ENCODE measurements around the gene LBH.
"Not testable (repeated sequence)": the region's sequence is repeated elsewhere in the genome, so short reads cannot be mapped to it uniquely, and the experiment has no call there.

Gene LBH

DNA sequence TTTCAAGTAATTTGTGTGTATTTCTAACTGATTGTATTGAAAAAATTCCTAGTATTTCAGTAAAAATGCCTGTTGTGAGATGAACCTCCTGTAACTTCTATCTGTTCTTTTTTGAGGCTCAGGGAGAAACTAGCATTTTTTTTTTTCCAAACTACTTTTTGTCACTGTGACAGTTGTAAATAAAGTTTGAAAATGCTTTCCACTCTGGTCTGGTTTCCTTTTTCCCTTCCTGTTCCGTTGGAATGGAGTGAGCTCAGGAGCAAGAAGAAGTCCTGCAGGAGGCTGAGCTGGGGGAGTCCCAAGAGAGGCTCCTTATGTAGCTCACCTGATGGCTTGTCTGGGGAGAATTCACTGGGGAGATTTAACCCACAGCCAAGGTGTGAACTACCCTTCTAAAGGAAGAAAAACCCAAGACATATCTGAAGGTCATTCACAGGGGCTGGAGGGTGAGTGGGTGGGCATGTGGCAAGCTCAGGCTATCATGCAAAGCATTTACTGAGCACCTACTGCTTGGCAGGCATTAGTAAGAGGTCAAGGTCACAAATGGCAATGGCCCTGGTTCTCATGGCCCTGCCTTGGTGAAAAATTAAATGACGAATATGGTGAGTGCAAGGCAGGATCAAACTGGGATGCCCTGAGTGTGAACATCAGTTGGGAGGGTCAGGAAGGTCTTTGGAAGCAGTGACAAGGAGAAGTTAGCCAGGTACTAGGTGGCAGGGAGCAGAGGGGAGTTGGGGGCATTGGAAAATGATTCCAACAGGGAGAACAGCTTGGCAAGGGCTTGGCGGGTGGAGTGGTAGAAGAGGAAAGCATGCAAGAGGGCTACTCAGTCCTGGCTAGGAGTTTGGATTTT lies 28.7 kb downstream of the LBH start:
- no peak for DNase-seq

DNA sequence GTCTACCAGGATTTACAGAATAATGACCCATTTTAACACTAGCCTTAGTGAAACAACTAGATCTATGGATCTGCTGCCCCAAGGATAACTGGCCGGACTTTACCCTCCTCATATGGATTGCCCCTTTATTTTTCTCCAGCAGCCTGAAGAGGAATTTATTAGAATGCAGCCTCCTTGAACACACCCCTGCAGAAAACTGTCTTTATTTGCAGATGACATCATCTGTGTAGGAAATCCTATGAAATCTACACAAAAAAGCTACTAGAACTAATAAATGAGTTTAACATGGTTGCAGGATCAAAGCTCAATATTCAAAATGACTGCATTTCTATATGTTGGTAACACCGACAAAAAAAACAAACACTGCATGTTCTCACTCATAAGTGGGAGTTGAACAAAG lies 29.6 kb downstream of the LBH start:
- DNase-seq = no peak

DNA sequence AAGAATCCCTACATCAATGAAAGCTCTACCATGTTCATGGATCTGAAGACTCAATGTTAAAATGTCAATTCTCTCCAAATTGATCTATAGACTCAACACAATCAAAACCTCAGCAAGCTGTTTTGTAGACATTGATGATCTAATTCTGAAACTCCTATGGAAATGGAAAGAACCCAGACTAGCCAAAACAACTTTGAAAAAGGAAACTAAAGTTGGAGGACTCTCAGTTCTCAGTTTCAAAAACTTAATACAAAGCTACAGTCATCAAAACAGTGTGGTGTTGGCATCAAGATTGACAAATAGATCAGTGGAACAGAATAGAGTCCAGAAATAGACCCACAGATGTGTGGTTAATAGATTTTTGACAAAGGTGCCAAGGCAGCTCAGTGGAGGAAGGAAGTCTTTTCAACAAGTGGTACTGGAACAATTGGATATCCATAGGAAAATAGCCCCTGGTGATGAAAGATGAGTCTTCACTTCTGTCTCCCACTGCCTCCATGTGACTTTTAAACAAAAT lies 30.4 kb downstream of the LBH start:
- no peak for DNase-seq

DNA sequence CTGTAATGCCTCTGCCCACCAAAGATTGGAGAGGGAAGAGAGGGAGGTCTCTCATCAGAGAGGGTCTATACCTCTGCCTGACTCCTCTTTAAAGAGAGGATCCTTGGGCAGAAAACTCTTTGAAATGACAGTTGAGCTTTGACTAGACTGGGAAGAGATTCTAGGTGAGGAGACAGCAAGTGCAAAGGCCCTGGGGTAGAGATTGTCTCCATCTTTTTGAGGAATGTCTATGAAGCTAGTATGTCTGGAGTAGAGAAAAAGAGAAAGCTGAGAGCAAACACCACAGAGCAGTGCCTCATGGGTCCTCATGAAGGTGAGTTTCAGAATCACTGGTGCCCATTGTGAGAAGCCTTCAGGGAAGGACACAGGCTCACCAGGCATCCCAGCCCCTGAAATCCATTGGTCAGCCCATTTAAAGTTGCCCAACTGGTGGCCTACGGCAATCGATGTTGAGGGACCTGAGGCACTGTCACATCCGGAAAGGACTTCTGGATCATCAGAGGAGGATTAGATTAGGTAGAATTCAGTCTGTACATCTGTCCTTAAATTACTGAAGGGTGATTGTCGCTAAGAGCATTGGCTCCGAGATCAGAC lies 31.5 kb downstream of the LBH start:
- DNase-seq = no peak

DNA sequence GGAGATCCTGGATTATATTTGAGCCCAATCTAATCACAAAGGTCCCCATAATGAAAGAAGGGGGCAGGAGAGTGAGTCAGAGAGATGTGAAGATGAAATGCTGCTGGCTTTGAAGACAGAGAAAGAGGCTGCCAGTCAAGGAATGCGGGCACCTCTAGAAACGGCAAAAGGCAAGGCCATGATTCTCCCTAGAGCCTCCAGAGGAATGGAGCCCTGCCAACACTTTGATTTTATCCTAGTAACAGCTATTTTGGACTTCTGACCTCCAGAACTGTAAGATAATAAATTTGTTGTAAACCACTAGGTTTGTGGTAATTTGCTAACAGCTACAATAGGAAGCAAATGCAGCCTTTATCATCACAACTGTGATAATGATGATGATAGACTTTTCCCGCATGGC lies 32.9 kb downstream of the LBH start:
- no peak for DNase-seq

DNA sequence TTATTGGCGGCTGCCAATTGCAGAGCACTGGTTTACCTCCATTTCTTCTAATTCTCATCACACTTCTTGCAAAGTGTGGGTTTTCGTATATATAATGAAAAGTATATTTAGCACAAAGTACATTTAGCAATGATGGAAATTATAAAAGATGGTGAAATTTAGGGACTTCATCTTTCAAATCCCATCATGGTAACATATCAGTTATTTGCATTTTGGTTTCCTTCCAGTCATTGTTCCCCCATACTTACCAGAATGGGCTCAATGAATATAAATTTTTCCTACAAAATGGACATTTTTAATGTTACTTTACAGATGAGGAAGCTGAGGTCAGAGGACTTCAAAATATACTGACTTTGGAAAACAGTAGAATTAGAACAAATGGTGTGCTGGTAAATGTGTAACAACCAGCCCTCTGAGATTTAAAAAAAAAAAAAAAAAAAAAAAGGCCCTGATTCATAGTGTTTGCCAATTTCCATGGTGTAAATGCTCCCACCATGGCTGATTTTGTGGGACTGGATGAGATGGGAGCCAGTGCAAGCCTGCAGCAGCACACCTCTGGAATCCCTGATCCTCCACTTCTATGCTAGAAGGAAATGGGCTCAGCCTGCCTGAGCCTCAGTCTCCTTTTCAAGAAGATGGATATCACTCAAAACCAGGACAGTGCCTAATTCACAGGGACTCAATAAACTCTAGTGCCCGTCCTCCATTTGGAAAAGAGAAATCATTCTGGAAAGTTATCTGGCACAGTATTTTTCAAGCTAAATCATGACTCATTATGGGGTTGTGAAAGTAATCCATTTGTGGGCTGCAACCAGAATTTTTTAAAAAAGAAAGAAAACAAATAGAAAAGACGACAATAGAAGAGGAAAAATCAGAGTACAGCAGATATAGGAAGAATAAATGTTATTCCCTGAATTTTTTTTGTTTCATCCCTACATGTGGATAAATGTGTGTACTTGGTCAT lies 34.0 kb downstream of the LBH start:
- no peak for DNase-seq

DNA sequence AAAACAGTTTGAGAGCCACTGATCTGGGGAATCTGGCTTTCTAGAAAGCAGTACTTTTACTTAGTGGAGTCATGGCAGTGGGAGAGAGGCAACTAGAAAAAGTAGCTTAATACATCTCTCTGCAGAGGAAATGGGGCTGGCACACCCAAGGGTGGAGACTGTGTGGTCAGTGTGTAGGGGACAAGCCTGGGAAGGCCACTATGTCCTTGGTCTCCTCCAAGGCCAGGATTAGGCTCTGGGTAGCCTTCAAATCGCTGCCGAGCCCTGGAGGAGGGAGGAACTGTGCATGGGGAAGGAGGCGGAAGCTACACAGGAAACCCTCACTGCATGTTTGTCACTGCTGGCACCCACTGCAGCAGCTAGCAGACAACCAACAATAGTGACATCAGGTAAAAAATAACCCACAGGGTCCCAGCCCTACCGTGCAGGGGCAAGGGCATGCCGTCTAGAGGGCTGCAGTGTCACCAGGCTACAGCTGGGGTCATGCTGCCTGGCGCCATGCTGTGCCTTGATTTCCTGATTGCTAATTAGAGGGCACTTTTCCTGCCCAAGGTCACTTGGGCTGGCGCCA lies 34.8 kb downstream of the LBH start:
- no peak for DNase-seq

DNA sequence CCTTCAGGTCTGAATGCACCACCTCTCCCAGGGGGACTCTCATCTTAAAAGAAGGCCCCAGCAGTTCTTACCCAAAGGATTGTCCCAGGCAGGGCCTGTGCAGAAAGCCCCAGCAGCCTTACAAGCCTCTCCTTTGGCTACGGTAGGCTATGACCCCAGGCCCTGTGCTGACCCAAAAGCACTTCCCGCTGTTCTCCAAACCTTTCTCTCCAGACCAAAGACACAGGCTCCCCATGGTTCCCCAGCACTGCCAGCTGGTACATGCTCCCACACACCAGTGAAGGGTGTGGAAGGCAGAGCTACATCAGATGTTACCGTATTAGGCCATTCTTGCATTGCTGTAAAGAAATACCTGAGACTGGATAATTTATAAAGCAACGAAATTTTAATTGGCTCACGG lies 35.4 kb downstream of the LBH start:
- DNase-seq = no peak

DNA sequence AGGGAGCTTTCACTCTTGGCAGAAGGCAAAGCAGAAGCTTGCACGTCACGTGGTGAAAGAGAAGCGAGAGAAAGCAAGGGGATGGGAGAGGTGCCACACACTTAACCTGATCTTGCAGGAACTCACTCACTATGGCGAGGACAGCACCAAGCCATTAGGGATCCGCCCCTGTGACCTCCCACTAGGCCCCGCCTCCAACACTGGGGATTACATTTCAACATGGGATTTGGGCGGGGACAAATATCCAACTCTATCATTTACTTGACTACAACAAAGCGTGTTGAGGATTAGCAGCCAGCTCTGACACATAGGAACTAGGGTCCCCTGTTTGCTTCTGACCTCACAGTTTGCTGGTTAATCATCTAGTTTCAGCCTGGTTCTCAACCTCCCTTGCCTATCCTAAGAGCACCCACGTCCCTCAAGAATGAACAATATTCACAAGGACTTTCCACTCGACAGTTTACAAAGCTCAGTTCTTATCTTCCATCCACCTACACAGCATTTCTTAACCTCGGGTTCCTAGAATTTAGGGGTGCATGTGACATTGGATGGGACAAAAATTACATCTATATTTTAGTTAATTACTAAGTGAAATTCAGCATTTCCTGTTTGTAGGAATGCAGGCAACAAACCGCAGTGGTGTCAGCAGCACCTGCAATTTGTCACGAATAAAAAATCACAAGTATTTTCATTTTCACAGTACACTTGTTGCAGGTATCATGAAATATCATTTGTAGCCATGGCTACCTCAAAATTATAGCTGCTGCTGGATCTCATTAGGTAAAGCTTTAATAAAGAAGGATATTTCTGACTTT lies 36.0 kb downstream of the LBH start:
- no peak for DNase-seq

DNA sequence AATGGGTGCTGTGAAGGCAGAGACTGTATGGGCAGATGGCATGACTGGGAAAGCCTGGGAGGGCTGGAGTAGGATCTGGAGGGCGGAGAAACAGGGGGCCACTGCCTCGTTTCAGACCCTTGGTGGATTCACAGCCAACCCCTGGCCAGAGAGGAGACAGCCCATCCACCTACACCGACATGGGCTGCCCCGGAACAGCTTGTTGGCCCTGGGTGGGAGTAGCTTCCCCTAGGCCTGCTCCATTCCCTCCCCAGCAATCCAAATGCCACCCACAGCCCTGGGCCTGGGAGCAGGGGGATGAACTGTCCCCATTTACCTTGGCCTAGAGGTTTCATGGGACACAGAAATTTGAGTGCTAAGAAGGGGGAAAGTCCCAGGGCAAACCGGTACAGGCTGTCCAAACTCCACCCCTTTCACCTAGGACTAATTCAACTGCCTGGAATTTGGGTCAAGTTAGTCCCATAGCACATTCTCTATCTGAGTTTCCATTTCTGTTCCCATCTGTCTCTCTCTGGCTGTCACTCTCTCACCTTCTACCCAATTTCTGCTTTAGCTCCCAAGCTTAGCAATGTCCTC lies 37.0 kb downstream of the LBH start:
- DNase-seq = no peak

DNA sequence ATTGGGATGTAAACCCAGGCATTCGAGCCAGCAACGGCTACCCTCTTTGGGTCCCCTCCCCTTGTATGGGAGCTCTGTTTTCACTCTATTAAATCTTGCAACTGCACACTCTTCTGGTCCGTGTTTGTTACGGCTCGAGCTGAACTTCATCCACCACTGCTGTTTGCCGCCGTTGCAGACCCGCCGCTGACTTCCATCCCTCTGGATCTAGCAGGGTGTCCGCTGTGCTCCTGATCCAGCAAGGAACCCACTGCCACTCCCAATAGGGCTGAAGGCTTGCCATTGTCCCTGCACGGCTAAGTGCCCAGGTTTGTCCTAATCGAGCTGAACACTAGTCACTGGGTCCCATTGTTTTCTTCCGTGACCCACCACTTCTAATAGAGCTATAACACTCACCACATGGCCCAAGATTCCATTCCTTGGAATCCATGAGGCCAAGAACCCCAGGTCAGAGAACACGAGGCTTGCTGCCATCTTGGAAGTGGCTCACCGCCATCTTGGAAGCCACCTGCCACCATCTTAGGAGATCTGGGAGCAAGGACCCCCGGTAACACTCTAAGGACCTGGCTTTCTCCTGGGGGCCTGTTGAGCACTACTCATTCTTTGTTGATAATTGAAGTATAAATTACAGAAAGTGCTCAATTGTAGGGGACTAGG lies 37.9 kb downstream of the LBH start:
- not testable (repeated sequence) for DNase-seq

DNA sequence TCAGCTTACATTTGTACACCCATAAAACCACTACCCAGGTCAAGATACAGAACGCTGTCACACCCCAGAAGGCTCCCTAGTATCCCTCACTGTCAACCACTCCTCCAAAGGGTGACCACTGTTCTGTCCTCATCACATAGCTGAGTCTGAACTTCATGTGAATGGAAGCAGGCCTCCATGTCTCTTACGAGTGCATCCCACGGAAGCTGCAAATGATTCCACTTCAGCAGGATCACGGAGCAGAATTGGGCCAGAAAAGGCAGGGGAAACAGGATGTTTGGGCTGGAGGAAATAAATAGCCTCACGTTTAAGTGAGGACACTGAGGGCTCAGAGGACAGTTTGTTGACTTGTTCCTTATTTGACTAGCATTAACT lies 38.4 kb downstream of the LBH start:
- DNase-seq = no peak

DNA sequence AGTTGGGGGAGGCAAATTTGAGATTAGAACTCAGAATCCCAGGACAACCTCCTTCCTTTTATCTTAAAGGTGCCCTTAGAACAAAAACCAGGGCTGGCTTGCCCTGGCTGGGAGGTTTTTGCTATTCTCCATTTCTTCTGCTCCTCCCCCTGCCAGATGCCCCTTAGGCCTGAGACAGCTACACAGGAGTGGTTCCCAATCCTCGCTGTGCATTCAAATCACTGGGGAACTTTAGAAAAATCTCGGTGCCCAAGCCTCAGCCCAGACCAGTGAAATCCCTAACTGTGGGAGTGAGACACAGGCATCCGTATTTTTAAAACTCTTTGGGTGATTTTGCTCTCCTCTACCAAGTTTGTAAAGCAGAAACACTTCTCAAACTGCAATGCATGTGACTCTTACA lies 38.8 kb downstream of the LBH start:
- no peak for DNase-seq

DNA sequence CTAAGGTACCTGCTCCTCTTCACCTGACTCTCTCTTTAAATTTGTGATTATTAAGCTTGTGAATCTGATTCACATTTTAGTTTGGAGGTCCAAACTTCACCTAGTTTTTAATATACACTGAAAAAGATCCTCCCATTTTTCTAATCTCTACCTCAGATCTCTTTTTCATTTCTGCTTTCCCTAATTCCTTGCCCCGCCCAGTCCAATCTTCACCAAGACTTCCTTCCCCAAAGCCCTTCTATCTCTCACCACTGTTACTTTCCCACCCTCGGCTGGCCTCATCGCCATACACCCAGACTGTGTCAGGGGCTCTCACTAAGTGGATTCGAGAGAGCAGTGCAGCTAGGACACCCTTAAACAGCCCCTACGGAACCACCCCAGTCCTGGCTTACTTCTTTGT lies 40.0 kb downstream of the LBH start:
- no peak for DNase-seq

DNA sequence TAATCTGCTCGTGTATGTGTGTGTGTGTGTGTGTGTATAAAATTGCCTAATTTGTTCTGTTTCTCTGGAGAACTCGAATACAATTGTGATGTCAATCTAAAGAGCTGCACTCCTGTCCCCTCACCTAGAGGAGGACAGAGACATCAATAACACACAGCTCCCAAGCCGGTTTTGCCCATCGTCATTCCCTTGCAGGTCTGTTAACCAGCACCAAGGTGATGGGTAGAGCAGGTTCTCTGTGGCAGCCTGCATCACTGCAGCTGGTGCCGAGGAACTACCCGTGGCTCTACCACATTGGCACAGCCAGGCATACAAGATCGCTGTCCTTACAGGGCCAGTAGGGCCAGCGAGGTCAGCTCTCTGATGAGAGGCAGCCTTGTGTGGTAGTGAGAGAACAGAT lies 41.0 kb downstream of the LBH start:
- no peak for DNase-seq

DNA sequence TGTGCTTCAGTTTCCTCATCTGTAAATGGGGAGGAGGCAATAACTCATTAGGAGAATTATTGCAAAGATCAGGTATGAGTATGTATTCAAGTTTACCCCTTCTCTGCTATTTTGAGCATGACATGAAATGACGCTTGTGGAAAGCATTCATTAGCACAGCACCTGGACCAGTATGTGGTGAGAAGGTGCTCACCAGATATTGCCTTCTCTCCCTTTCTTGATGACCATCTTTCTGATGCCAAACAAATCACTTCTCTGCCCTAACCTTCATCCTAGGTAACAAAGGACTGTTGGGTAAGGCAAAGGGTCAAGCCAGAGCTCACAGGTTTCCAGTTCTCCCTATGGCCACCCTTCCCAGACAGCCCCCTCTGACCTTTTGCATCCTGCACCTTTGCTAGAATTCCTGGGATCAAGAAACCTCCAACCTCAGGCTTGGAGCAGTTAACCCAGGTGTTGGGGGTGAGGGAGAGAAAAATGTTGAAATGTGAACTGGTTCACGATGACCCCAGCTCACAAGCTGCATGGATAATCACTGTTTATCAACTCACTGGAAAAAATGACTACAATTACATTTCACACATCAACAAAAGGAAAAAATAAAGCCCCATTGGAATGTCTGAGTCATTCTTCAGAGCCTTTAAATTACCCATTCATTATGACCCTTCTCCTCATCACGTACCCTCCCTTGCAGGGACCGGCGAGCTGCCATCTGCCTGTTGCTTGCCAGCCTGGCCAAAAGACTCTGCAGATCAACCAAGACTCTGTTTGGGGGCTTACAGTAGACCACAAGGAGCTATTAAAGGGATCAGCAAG lies 41.6 kb downstream of the LBH start:
- no peak for DNase-seq

DNA sequence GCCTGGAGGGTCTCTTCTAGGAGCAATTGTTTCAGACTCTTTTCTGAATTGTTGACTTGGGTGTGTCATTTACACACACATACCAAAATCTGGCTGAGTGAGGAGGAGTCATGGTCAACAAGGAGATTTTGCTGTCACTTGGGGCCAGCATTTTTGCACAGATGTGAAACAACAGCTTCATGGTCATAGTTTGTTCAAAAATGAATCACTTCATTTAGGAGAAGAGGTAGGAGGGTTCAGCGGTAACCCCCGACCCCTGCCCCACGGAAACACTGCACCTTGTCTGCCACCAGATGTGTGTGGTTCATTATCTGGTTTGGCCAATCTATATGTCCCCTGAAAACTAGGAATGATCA lies 42.2 kb downstream of the LBH start:
- DNase-seq = no peak

DNA sequence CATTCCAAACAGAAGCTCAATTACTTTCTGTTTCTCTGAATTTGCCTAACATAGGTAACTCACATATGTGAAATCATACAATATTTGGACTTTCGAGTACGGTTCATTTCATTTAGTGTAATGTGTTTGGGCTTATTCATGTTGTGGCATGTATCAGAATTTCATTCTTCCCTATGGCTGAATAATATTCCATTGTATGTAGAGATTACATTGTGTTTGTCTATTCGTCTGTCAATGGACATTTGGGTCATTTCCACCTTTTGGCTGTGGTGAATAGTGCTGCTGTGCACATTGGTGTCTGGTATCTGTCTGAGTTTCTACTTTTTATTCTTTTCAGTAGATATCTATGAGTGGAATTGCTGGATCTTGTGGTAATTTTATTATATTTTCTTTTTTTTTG lies 43.9 kb downstream of the LBH start:
- no peak for DNase-seq

DNA sequence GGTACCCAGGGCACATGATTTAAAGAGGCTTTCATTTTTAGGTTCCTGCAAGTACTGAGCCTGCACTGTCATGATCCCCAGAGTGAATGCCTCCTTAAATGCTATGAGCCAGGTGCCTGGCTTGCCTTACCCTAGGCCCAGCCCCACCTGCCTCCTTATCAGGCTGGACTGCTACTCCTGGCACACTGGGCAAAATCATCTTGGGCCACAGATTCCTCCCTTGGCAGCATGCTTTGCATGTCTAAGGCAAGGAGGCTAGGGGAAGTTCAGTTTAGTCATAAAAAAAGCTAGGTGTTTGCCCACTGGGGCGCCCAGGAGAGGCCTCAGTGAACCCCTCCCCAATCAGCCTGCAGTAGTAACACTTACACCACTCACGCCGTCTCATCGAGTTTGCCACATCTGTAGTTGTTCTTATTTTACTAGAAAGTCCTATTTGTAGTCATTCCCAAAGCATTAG lies 45.1 kb downstream of the LBH start:
- no peak for DNase-seq

DNA sequence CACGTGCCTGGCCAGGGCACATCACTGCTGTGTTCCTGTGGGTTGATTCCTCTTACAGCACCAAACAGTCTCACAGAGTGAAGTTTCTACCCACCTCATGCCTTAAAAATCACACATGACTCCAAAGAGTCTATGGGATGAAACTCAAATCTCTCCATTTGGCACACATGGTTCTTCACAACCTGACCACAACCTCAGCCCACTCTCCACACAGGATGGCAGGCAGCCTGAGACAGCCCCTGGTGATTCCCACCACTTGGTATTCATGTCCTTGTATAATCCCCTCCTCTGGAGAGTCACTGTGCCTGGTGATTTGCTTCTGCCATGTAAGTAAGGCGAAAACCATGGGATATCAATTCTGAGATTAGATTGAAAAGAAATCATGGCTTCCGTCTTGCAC lies 46.2 kb downstream of the LBH start:
- DNase-seq = no peak
